ENCODE measurements around the gene CYP3A4.
"Not testable (repeated sequence)": the region's sequence is repeated elsewhere in the genome, so short reads cannot be mapped to it uniquely, and the experiment has no call there.

Gene CYP3A4

DNA sequence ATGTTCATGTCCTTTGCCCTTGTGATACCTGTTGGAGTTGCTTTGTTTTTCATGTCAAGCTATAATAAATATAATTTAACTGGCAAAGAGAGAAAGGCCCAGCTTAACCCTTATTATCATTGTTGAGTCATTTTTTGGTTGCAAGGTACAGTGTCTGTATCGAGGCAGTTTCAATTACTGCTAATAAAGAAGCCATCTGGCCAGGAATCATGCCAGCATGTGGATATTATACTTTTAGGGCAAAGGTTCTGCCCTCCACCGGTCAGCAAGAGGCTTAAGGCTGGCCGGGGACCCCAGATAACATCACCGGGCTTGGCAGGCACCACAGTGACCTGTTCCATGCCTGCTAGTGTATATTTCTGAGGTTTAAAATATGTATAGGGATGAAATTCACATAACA lies 9.0 kb upstream of the CYP3A4 start:
- no peak for DNase-seq (ENCODE audit: low read depth, low spot score)

DNA sequence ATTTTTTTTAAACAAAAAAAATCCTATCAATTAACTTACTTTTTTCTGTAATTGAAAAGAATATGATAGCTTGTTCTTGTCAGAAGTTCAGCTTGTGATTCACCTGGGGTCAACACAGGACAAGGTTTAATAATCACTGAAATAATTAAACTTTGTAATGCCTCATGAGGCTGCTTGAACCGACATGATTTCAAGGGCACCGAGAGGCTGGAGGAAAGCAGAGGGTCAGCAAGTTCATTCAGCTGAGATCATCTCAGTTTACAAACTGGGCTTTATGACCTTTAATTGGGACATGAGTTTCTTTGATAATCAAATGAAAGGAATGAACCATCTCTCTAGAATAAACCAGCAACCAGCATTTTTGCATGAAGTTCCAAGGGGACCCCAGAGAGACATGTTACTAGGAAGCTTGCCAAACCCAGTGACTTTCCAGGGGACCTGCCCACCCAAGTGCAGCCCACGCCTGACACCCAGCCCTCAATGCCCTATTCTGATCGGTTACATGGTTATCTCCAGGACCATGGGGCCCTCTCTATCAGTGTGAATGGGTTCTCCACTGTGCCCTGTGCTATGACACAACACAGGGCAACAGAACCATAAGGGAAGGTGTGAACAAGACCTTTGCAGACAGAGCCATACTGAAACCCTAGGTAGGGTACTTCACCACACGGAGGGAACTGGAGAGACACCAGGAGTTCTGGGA lies 7.8 kb upstream of the CYP3A4 start:
- no peak for DNase-seq (ENCODE audit: low read depth, low spot score)

DNA sequence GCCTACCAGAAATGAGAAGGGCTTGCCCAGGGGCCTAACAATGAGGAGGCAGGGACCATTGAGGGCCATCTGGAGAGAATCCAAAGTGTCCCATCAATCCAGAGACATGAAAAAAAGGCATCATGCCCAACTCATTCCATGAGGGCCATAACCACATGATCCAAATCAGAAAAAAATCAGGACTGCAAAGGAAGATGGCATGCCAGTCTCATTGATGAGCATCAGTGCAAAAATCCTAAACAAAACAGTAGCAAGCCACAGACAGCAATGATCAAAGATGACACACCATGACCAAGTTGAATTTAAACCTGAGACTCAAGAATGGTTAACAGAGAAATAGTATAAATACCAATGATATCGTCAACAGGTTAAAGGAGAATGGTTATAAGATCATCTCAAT lies 7.0 kb upstream of the CYP3A4 start:
- DNase-seq (ENCODE audit: low read depth, low spot score): no peak

DNA sequence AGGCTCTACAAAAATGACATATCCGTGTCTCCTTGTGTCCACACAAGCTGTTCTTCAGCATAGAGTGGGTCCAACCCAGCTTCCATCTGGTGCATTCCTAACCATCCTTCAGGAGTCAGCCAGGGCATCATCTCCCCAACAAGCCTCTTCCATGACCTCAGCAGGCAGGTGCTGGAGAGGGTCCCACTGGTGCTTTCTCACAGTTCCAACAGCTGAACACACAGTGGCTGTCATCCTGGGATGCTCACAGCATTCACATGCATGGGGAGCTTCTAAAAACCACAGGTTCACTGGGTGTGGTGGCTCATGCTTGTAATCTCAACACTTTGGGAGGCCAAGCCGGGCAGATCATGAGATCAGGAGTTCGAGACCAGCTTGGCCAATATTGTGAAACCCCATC lies 6.4 kb upstream of the CYP3A4 start:
- no peak for DNase-seq (ENCODE audit: low read depth, low spot score)

DNA sequence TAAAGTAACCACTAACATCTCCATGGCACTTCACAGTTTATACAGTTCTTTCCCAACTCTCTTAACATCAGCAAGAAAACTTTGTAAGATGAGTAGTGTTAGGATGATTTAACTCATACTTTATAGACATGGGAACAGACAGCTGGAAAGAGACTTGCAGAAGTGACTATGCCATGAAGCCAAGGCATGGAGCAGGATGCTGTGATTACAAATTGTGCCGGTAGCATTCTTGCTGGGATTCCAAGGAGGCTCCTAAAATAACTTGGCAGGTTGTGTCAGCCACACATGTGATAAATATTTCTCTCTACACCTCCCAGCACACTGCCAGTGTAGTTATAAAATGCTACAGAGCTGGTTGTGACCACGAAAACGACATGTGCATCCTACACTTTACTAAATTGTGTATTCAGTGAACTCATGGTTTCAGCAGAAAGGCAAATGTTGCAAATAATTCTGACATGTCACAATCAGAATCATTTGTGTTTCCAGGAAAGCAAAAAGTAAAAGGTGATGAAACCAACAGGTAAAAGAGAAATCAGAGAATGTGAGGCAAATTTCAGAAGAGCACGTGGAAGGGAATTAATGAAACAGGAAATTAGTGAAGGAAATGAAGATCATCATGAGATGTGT lies 5.6 kb upstream of the CYP3A4 start:
- DNase-seq (ENCODE audit: low read depth, low spot score): no peak

DNA sequence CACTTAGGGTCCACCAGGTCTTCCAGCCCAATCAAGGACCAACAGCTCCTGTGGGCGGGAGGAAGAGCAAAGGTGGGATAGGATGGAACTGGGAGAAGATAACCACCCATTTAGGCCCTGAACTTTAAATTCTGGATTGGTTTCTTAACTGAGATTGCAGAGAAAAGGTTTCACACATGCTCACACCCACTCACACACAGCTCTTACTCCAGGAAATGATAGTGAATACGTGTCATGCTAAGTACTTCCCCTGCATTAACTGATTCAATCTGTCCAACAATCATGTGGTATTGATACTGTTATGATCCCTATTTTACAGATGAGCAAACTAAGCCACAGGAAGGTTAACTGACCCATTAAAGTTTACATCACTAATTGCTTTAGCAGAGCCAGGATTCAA lies 4.6 kb upstream of the CYP3A4 start:
- no peak for DNase-seq (ENCODE audit: low read depth, low spot score)

DNA sequence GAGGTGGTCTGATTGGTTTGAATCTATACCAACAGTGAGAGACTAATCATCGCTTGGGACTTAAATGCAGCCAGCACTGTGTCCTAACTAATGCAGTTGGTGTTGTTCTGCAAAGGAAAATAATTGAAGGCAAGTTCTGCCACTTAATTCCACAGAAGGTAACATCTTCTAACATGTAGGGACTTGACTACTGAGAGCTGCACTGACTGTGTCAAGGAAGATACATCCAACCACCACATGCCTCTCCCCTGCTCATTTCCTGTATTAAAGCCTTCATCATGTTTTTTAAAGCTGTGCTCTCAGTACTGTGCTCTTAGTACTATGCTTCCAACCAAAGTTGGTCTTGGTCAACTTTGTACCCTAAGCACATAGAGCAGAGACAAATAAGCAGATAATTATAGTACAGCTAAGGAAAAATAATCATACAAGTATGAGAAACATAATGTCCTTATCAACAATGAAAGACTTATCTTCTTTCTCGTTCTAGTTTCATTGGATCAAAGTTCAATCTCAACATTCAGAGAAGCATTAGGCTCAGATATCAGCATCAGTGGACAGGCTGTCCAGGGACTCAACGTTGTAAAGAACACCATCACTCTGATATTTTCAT lies 2.8 kb upstream of the CYP3A4 start:
- no peak for DNase-seq (ENCODE audit: low read depth, low spot score)

DNA sequence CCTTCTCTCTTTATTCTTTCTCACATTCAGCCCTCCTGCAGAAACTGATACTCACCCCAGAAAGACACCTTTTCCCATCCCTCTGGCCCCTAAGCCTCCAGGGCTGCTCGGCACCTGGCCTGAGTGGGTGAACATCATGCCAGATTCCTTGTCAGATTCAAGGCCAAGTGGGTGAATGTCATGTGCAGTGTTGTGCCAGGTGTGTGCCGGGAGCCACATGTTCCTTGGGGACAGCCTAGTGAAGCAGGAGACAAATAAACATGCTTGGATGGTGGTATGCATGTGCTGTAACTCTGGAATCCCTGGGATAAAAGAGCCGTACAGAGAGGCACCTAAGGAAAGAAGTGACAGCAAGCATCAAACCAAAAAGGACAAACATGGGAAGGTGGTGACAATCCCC lies 1.7 kb upstream of the CYP3A4 start:
- DNase-seq (ENCODE audit: low read depth, low spot score): not testable (repeated sequence)

DNA sequence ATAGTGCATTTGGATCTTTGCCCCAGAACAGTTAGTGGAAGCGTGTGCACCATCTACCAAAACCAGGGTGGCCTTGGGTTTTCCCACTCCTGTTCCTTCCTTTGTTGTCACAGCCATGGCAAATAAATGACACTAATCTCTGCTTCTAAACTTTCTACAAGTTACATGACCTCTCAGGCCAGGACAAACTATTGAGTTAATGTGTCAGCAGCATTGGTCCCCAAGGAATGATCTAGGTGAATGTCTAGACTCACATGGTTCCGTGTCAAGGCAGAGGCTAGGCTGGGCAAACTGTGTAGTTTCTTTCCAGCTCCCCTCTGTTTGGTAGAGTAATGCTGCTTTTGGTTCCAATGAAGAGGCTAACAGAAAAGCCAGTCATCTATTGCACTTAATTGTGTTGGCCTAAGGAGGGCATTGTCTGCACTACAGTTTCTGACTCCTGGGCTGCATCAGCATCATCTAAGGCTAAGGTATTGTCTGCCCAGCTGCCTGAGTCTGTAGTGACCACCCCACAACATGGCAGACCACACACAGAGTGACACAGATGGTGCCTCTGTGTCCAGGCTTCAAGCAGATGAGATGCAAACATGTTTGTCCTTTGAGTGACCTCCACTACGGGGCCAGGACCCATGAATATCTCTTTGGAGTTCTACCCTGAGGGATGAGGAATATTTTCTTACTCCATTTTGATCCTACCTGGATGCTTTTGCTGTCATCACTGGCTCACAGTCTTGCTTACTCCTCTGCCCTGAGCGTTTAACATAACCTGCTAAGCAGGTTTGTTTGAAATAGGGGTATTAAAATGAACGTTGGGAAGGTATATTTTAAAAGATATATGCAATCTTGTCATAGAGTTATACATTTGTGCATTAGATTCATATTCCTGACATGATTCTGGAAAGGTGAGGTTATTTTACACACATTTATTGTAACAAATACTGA lies 1.7 kb downstream of the CYP3A4 start:
- DNase-seq (ENCODE audit: low read depth, low spot score): no peak

DNA sequence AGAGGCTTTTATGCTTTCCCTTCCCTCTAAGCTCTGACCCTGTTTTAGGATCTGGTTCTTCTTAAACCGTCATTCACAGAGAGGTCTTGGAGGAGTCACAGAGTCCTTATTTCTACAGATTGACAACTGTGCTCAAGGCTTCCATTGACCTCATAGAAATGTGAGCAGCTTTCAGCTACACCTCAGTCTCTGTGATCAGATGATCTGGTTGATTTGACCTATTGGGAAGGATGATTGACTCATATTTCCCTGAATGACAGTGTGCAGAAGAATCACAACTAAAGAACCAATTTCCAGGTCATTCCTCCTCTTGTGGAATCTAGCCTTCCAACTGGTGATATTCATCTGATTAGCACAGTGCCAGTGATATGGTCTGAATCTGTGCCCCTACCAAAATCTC lies 3.4 kb downstream of the CYP3A4 start:
- DNase-seq (ENCODE audit: low read depth, low spot score): no peak

DNA sequence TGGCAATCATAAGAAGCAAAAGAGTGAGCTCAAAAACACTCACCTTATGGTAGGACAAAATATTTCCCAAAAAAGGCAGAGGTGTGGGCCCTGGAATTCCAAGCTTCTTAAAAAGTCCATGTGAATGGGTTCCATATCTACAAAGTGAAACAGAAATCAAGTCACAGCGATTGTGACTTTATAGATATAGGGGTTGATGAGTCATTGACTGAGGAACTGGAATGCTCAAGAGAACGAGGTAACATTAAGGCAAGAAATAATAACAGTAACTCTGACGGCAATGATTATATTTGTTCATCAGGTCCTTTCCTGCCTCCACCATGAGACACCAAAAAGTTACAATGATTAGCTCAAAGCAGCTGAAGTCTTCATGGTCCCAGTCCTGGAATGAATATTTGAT lies 4.0 kb downstream of the CYP3A4 start:
- no peak for DNase-seq (ENCODE audit: low read depth, low spot score)

DNA sequence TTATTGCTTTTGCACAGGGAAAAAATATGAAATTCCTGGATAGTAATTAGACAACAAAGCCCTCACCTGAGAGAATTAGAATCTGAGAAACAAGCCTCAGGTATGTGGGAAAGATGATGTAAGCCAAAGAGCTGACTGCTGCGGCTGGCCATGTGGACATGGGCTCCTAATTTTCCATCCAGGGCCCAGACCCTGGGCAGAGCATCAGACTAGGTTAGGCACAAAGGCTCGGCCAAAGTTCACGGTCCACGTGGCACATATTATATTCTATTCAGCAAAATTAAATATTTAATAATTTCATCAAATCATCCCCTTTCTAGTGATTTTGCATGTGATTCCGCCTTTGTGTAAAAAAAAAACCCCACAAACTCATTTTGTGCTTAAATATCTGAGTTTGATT lies 5.1 kb downstream of the CYP3A4 start:
- no peak for DNase-seq (ENCODE audit: low read depth, low spot score)

DNA sequence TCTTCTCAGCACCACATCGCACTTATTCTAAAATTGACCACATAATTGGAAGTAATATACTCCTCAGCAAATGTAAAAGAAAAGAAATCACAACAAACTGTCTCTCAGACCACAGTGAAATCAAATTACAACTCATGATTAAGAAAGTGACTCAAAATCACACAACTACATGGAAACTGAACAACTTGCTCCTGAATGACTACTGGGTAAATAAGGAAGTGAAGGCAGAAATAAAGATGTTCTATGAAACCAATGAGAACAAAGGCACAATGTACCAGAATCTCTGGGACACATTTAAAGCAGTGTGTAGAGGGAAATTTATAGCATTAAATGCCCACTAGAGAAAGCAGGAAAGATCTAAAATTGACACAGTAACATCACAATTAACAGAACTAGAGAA lies 10.6 kb downstream of the CYP3A4 start:
- not testable (repeated sequence) for DNase-seq (ENCODE audit: low read depth, low spot score)

DNA sequence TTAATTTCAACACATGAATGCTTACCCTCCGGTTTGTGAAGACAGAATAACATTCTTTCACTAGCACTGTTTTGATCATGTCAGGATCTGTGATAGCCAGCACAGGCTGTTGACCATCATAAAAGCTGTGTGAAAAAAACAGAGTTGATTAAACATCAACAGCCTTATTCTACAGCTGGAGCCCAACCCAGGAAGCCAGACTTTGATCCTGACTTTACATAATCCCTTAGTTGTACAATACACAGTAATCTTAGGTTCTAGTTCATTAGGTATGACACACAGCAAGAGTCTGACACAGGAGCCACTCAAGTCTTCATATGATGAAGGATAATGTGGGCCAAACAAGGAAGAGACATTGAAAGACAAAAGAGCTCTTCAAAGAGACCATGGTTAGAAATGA lies 11.4 kb downstream of the CYP3A4 start:
- DNase-seq (ENCODE audit: low read depth, low spot score): no peak

DNA sequence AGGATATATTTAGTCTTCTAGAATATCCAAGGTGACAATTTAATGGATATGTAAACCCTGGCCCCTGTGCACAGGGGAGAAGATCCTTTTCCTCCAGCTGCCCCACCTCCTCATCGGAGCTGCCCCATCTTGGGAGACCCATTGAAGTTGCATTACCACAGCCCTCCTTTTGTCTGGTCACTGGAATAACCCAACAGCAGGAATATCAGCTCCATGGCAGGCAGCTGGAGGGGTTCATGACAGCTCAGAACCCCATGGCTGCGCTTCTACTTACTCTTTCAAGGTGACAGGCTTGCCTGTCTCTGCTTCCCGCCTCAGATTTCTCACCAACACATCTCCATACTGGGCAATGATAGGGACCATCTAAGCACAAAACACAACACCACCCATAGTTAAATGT lies 14.5 kb downstream of the CYP3A4 start:
- DNase-seq (ENCODE audit: low read depth, low spot score): not testable (repeated sequence)

DNA sequence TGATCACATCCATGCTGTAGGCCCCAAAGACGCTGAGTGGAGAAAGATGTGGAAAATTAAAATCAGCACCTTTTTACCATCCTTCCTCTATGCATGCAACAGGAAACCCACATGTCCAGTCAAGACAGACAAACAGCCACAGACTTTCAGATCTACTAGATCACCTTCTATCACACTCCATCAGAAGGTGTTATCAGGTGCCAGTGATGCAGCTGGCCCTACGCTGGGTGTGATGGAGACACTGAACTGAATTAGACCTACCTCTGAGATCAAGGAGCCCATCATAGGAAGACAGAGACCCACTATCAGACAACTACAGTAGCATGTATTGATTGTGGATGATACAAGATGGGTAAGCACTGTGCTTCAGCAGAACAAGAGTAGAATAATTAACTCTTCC lies 15.5 kb downstream of the CYP3A4 start:
- DNase-seq (ENCODE audit: low read depth, low spot score): no peak

DNA sequence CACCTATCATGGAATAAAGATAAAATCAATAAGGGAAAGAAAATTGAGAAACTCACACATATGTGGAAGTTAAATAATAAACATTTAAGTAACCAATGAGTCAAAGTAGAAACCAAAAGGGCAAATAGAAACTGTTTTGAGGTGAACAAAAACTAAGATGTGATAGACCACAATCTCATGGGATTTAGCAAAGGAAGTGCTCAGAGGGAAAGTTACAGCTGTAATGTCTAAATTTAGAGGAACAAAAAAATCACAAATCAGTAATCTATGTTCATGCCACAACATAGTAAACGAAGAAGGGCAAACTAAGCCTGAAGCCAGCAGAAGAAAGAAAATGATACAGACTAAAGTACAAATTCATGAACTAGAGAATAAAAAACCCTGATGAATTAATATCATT lies 16.3 kb downstream of the CYP3A4 start:
- DNase-seq (ENCODE audit: low read depth, low spot score): no peak

DNA sequence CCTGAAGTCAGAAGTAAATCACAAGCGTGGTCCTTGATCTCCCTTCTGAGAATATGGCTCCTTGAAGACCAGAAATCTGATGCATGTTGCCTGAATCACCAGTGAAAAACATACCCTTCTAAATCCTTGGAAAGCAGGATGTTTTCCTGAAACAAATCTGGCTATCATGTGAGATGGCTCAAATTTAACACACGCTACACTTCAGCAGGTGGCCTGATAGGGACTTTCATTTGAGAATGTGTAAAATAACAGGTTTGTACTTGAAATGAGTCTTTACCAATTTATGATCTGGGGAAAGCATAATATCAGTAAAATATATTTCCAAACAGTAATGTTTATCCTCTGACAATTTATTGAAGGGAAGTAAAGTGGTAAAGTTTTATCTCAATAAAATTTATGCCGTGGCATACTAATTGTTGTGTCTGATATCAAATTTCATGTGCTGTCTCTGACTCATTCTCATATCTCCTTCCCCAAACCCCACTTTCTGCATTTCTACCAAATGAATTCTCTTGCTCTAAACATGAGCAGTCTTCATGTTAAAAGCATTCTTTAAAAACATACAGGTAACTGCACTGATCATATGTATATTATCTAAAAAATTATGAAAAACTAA lies 17.4 kb downstream of the CYP3A4 start:
- DNase-seq (ENCODE audit: low read depth, low spot score): no peak

DNA sequence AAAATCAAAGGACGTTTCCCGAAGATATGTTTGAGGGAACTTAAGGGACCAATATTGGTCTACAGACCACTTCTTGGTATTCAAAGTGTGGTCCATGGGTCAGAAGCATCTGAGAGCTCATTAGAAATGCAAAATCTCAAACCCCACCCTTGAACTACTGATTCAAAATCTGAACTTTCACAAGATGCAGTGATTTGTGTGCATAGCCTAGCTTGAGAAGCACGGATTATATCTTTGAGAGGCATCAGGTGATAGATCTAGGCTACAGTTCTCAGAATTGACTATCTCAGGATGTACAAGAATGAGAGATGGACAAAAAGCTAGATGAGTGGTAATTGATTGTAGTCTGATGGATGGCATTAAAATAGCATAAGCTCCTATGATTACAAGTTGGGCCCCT lies 19.5 kb downstream of the CYP3A4 start:
- DNase-seq (ENCODE audit: low read depth, low spot score): no peak

DNA sequence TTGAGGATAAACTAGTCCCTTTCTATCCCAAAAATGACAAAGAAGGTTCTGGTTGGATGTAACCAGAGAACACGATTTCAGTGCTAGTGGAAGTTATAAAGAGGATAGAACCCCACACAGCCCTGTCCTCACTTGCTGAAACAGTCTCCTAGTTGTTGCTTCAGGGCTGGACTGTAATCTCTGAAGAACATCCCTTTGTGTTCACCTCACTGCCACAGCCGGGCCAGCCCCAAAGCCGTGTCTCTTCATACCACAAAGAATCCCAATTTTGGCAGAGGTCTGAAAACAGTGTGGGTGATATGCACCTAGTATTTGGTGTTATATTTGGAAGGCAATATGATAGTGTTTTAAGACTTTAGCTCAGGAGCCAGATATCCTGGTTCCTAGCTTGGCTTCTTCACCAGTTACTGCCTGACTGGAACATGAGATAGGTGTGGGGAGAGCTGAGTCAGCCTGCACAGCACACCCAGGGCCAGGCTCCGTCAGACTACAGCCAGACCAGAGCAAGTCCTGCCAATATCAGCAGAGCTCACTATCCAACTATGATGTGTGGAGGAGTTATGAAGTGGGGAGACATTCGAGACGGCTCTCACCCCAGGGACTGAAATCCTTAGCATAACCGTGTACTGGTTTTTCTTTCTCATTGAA lies 21.2 kb downstream of the CYP3A4 start:
- no peak for DNase-seq (ENCODE audit: low read depth, low spot score)

DNA sequence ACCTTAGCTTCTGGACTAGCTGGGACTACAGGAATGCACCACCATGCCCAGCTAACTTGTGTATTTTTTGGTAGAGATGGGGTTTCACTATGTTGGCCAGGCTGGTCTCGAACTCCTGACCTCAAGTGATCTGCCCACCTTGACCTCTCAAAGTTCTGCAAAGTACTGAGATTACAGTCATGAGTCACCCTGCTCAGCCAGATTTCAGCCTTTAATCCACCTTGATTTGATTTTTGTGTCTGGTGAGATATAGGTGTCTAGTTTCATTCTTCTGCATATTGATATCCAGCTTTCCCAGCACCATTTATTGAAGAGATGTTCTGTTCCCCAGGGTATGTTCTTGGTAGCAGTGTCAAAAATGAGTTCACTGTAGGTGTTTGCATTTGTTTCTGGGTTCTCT lies 28.9 kb downstream of the CYP3A4 start:
- no peak for DNase-seq (ENCODE audit: low read depth, low spot score)

All from brain pericyte (primary cell).